Neural cell (in vitro differentiated cells): Measurements from ENCODE around the gene KCTD17. TPM values are rescaled to one million over a fixed set of nuclear protein-coding genes. Genes with fewer than 3 reads are reported as not detected.

Source experiments
- H2AFZ ChIP-seq: fragments of 200-600, 300-800 bp; sonication (generic), shearing (Covaris generic); 2 replicates; pipeline ENCODE4 v1.6.0; 2014; ENCODE audit warnings: low read depth, mild to moderate bottlenecking, antibody characterized with exemption, low read length, moderate library complexity
- H3F3A ChIP-seq: fragments of 200-600 bp; shearing (Covaris generic); 2 replicates; pipeline ENCODE4 v1.6.1; 2016; ENCODE audit warnings: mild to moderate bottlenecking, moderate library complexity, mixed read lengths, antibody characterized with exemption, low read length; ENCODE audit not compliant: insufficient read depth, poor library complexity, severe bottlenecking
- H3K27ac ChIP-seq: fragments of 200-600, 300-800 bp; sonication (generic), shearing (Covaris generic); 2 replicates; pipeline ENCODE4 v1.5.1; 2014; ENCODE audit warnings: mild to moderate bottlenecking, low read length, moderate library complexity
- H3K27me3 ChIP-seq: fragments of 300-800, 200-600 bp; sonication (generic), shearing (Covaris generic); 2 replicates; pipeline ENCODE4 v1.6.0; 2014; ENCODE audit warnings: mild to moderate bottlenecking, low read depth, low read length, moderate library complexity; ENCODE audit not compliant: insufficient read depth
- H3K36me3 ChIP-seq: fragments of 300-800, 200-600 bp; sonication (generic), shearing (Covaris generic); 2 replicates; pipeline ENCODE4 v1.5.1; 2014; ENCODE audit warnings: mild to moderate bottlenecking, antibody characterized with exemption, low read length, moderate library complexity; ENCODE audit not compliant: insufficient read depth
- H3K4me2 ChIP-seq: fragments of 300-800, 200-600 bp; sonication (generic), shearing (Covaris generic); 2 replicates; pipeline ENCODE4 v1.6.0; 2014; ENCODE audit warnings: mild to moderate bottlenecking, low read length
- H3K4me3 ChIP-seq: fragments of 300-800, 200-600 bp; sonication (generic), shearing (Covaris generic); 2 replicates; pipeline ENCODE4 v1.5.1; 2014; ENCODE audit warnings: mild to moderate bottlenecking, low read length, moderate library complexity
- H3K79me2 ChIP-seq: fragments of 200-600 bp; shearing (Covaris generic); replicated peaks from 2 replicates; pipeline ENCODE4 v1.6.0; 2014; ENCODE audit warnings: mild to moderate bottlenecking, low read length, moderate library complexity; ENCODE audit not compliant: insufficient read depth
- H3K9ac ChIP-seq: fragments of 300-800, 200-600 bp; sonication (generic), shearing (Covaris generic); 2 replicates; pipeline ENCODE4 v1.6.1; 2016; ENCODE audit warnings: mild to moderate bottlenecking, low read length, mixed read lengths
- H3K9me2 ChIP-seq: fragments of 200-600 bp; shearing (Covaris generic); 2 replicates; pipeline ENCODE4 v1.6.1; 2016; ENCODE audit warnings: mild to moderate bottlenecking, low read length, mixed read lengths; ENCODE audit not compliant: insufficient read depth
- H3K9me3 ChIP-seq: fragments of 200-600, 300-800 bp; sonication (generic), shearing (Covaris generic); 2 replicates; pipeline ENCODE4 v1.6.1; 2016; ENCODE audit warnings: mild to moderate bottlenecking, mixed run types, low read length, moderate library complexity, mixed read lengths
- H4K20me1 ChIP-seq: fragments of 200-600 bp; shearing (Covaris generic); 2 replicates; pipeline ENCODE4 v1.6.1; 2016; ENCODE audit warnings: mild to moderate bottlenecking, mixed run types; ENCODE audit not compliant: insufficient read depth
- EP300 ChIP-seq: fragments of 450-650 bp; conservative IDR thresholded peaks from 2 replicates; pipeline ENCODE4 v1.6.1; 2014; ENCODE audit warnings: antibody characterized with exemption, mild to moderate bottlenecking, moderate library complexity; ENCODE audit not compliant: poor library complexity, severe bottlenecking
- EZH2 ChIP-seq: fragments of 200-600, 300-800 bp; shearing (Covaris generic), sonication (generic); IDR thresholded peaks from 2 replicates; pipeline ENCODE4 v1.6.1; 2014; ENCODE audit warnings: antibody characterized with exemption, low read length, borderline replicate concordance, mild to moderate bottlenecking; ENCODE audit not compliant: insufficient read depth, poor library complexity, severe bottlenecking
- MXI1 ChIP-seq: fragments of 450-650 bp; conservative IDR thresholded peaks from 2 replicates; pipeline ENCODE4 v1.6.1; 2014; ENCODE audit warnings: antibody characterized with exemption, mild to moderate bottlenecking; ENCODE audit not compliant: poor library complexity, severe bottlenecking
- POLR2AphosphoS5 ChIP-seq: IDR thresholded peaks from 2 replicates; pipeline ENCODE4 v1.6.1; 2012
- RAD21 ChIP-seq: fragments of 450-650 bp; conservative IDR thresholded peaks from 2 replicates; pipeline ENCODE4 v1.6.1; 2014; ENCODE audit warnings: antibody characterized with exemption, mild to moderate bottlenecking, moderate library complexity
- SMC3 ChIP-seq: fragments of 450-650 bp; conservative IDR thresholded peaks from 2 replicates; pipeline ENCODE4 v1.6.1; 2014; ENCODE audit warnings: antibody characterized with exemption, mild to moderate bottlenecking, moderate library complexity; ENCODE audit not compliant: poor library complexity
- TAF1 ChIP-seq: IDR thresholded peaks from 2 replicates; pipeline ENCODE4 v1.6.1; 2012; ENCODE audit warnings: low read depth
- polyA plus RNA-seq: library from polyadenylated mRNA; depleted of rRNA; stranded (reverse); fragments of >200 nt; gene quantifications from 2 replicates; pipeline ENCODE4 v1.2.3, GENCODE V29; 2014
- TF ChIP-seq, protein P1 (sequence below): fragments of 450-650 bp; IDR thresholded peaks from 2 replicates; pipeline ENCODE4 v1.5.1; 2014; ENCODE audit warnings: antibody characterized with exemption, mild to moderate bottlenecking, moderate library complexity; ENCODE audit not compliant: poor library complexity, severe bottlenecking
- TF ChIP-seq, protein P2 (sequence below): IDR thresholded peaks from 2 replicates; pipeline ENCODE4 v1.6.1; 2012; ENCODE audit warnings: borderline replicate concordance

KCTD17 gene
- polyA plus RNA-seq, 1 donor from 2014 or later: 96.3 TPM

- no peak overlapping the region for H3K4me2 ChIP-seq
- no peaks in the 10 kb centered on the region for H3F3A ChIP-seq
- H3K27ac ChIP-seq: no peak overlapping the region
- H3K27me3 ChIP-seq: no peaks in the 10 kb centered on the region
- H3K9me2 ChIP-seq: no peaks in the 10 kb centered on the region
- H3K36me3 ChIP-seq: no peaks in the 10 kb centered on the region
- no peak overlapping the region for H3K4me3 ChIP-seq
- H4K20me1 ChIP-seq: no peaks in the 10 kb centered on the region
- H3K79me2 ChIP-seq: no peaks in the 10 kb centered on the region
- no peak for TF ChIP-seq TAF1
- TF ChIP-seq EZH2: no peak
- TF ChIP-seq POLR2AphosphoS5: no peak
- no peak for TF ChIP-seq SMC3
- TF ChIP-seq RAD21: no peak
- TF ChIP-seq, protein P1, sequence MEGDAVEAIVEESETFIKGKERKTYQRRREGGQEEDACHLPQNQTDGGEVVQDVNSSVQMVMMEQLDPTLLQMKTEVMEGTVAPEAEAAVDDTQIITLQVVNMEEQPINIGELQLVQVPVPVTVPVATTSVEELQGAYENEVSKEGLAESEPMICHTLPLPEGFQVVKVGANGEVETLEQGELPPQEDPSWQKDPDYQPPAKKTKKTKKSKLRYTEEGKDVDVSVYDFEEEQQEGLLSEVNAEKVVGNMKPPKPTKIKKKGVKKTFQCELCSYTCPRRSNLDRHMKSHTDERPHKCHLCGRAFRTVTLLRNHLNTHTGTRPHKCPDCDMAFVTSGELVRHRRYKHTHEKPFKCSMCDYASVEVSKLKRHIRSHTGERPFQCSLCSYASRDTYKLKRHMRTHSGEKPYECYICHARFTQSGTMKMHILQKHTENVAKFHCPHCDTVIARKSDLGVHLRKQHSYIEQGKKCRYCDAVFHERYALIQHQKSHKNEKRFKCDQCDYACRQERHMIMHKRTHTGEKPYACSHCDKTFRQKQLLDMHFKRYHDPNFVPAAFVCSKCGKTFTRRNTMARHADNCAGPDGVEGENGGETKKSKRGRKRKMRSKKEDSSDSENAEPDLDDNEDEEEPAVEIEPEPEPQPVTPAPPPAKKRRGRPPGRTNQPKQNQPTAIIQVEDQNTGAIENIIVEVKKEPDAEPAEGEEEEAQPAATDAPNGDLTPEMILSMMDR: no peak
- TF ChIP-seq, protein P2, sequence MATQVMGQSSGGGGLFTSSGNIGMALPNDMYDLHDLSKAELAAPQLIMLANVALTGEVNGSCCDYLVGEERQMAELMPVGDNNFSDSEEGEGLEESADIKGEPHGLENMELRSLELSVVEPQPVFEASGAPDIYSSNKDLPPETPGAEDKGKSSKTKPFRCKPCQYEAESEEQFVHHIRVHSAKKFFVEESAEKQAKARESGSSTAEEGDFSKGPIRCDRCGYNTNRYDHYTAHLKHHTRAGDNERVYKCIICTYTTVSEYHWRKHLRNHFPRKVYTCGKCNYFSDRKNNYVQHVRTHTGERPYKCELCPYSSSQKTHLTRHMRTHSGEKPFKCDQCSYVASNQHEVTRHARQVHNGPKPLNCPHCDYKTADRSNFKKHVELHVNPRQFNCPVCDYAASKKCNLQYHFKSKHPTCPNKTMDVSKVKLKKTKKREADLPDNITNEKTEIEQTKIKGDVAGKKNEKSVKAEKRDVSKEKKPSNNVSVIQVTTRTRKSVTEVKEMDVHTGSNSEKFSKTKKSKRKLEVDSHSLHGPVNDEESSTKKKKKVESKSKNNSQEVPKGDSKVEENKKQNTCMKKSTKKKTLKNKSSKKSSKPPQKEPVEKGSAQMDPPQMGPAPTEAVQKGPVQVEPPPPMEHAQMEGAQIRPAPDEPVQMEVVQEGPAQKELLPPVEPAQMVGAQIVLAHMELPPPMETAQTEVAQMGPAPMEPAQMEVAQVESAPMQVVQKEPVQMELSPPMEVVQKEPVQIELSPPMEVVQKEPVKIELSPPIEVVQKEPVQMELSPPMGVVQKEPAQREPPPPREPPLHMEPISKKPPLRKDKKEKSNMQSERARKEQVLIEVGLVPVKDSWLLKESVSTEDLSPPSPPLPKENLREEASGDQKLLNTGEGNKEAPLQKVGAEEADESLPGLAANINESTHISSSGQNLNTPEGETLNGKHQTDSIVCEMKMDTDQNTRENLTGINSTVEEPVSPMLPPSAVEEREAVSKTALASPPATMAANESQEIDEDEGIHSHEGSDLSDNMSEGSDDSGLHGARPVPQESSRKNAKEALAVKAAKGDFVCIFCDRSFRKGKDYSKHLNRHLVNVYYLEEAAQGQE: no peak
- TF ChIP-seq MXI1: no peak
- no peak for TF ChIP-seq EP300
- H3K9me3 ChIP-seq: no peaks in the 10 kb centered on the region
- H3K9ac ChIP-seq: no peak overlapping the region
- H2AFZ ChIP-seq: no peak overlapping the region
Measured at GRCh38 chr22:37097346-37097745, 45.8 kb downstream of the KCTD17 start.

DNA sequence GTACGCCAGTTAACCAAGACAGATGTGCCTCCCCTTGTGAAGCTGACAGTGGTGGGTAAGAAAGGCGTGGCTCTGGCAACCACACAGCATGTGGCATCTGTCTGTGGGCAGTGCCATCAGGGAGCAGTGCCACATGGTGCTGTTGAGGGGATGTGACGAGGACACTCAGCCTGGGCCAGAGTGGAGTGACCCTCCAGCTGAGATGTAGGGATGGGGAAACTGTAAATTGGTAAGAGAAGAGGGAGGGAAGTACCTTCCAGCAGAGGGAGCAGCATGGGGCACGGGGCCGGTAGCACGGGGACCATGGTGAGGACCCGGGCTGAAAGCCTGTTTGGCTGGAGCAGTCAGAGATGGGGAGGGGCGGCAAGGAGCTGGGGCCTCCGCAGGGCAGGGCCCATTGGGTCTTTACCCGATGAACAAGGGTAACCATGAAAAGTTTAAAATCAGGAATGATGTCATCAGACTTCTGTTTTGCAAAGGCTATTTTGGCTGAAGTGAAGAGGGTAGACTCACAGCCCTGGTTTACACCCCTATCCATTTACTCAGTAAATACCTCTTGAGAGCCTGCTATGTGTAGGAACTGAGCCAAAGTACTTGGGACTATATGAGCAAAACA is 47.5 kb downstream of the KCTD17 start:
- no peak overlapping the region for H3K4me2 ChIP-seq
- no peaks in the 10 kb centered on the region for H4K20me1 ChIP-seq
- no peaks in the 10 kb centered on the region for H3K9me2 ChIP-seq
- H3K36me3 ChIP-seq: no peaks in the 10 kb centered on the region
- TF ChIP-seq TAF1 (no peak), MXI1 (no peak), RAD21 (no peak)
- TF ChIP-seq, protein P1: no peak
- TF ChIP-seq, protein P2: no peak
- H3K9me3 ChIP-seq: no peaks in the 10 kb centered on the region
- H3K27me3 ChIP-seq: no peaks in the 10 kb centered on the region
- H3K27ac ChIP-seq: no peak overlapping the region
- H3F3A ChIP-seq: no peaks in the 10 kb centered on the region
- no peak overlapping the region for H2AFZ ChIP-seq
- H3K79me2 ChIP-seq: no peaks in the 10 kb centered on the region
- H3K4me3 ChIP-seq: no peak overlapping the region
- no peak overlapping the region for H3K9ac ChIP-seq
